Immature natural killer cell (primary cell): ENCODE measurements around the gene GGA2. TPM values are rescaled to one million over a fixed set of nuclear protein-coding genes. Genes with fewer than 3 reads are reported as not detected.
"Not testable (repeated sequence)": the region's sequence is repeated elsewhere in the genome, so short reads cannot be mapped to it uniquely, and the experiment has no call there.

ENCODE experiments used
- DNase-seq, 3 donors: peaks; one replicate each; pipeline ENCODE4 v3.0.0; 2022; ENCODE audit warnings: mixed read lengths in 1 of 3
- H3K27ac Mint-ChIP-seq, 6 donors: one replicate each; pipeline ENCODE4 v1.8.0; 2020; ENCODE audit warnings: mixed read lengths in 6 of 6, mild to moderate bottlenecking in 5 of 6, inconsistent platforms in 4 of 6, moderate library complexity in 3 of 6
- H3K27me3 Mint-ChIP-seq, 3 donors: one replicate each; pipeline ENCODE4 v1.8.0; 2020 to 2021; ENCODE audit warnings: low read depth in 3 of 3, mild to moderate bottlenecking in 3 of 3, mixed read lengths in 3 of 3, moderate library complexity in 3 of 3, inconsistent platforms in 1 of 3
- H3K36me3 Mint-ChIP-seq, 3 donors: one replicate each; pipeline ENCODE4 v1.8.0; 2020; ENCODE audit warnings: mixed read lengths in 3 of 3, inconsistent platforms in 2 of 3, mild to moderate bottlenecking in 2 of 3
- H3K4me1 Mint-ChIP-seq, 2 donors: one replicate each; pipeline ENCODE4 v1.8.0; 2020; ENCODE audit warnings: inconsistent platforms in 2 of 2, mild to moderate bottlenecking in 2 of 2, mixed read lengths in 2 of 2, moderate library complexity in 1 of 2
- H3K4me3 Mint-ChIP-seq, 5 donors: one replicate each; pipeline ENCODE4 v1.8.0; 2020; ENCODE audit warnings: mild to moderate bottlenecking in 5 of 5, mixed read lengths in 5 of 5, inconsistent platforms in 3 of 5, moderate library complexity in 3 of 5
- H3K9me3 Mint-ChIP-seq, 6 donors: one replicate each; pipeline ENCODE4 v1.8.0; 2020; ENCODE audit warnings: mild to moderate bottlenecking in 6 of 6, mixed read lengths in 6 of 6, inconsistent platforms in 4 of 6, moderate library complexity in 3 of 6
- polyA plus RNA-seq, 3 donors: library from polyadenylated mRNA; unstranded; fragments of 300-500 nt; fragmentation: Illumina TruSeq; gene quantifications; one replicate each; pipeline ENCODE4 v1.2.3, GENCODE V29; 2021

GGA2 gene, protein sequence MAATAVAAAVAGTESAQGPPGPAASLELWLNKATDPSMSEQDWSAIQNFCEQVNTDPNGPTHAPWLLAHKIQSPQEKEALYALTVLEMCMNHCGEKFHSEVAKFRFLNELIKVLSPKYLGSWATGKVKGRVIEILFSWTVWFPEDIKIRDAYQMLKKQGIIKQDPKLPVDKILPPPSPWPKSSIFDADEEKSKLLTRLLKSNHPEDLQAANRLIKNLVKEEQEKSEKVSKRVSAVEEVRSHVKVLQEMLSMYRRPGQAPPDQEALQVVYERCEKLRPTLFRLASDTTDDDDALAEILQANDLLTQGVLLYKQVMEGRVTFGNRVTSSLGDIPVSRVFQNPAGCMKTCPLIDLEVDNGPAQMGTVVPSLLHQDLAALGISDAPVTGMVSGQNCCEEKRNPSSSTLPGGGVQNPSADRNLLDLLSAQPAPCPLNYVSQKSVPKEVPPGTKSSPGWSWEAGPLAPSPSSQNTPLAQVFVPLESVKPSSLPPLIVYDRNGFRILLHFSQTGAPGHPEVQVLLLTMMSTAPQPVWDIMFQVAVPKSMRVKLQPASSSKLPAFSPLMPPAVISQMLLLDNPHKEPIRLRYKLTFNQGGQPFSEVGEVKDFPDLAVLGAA
- 10 to 100 TPM; 34.1 to 40.0 (median 36.1) TPM for polyA plus RNA-seq

DNA sequence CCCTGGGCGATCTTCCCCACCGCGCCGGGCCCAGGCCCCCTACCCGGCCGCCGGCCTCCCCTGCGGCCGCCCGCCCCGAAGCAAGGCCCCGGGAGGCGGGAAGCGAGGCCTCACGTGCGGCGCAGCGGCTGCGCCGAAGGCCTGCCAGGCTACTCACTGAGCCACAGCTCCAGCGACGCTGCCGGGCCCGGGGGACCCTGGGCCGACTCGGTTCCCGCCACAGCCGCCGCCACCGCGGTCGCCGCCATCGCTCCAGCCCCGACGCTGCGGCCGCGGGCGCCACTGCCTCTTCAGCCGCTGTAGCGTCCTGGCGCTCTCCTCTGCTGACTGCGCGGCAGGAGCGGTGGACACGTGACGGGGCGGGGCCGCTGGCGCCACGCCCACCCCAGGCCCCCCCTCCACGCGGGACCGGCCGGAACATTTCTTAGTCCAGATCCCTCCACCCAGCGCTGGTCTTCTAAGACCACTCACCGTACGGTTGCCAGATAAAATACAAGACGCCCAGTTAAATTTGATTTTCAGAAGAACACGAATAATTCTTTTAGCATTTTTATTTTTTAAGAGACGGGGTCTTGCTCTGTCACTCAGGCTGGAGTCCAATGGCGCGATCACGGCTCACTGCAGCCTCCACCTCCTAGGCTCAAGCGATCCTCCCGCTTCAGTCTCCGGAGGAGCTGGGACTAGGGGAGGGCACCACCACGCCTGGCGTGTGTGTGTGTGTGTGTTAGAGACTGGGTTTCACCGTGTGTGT is at the start of gene GGA2:
Gene GGA2, minus strand, starts transcription at position 331 of the 751 bp plus-strand sequence. Its CDS starts 83 bp downstream, at position 248.
- peak within 1 kb of the TSS; percentile 69 to 90 (median 82) for H3K27ac Mint-ChIP-seq
- peaks cover 3 to 14% (median 9%) of the 10 kb centered on the region in 3 donors for H3K27me3 Mint-ChIP-seq
- no peaks in the 10 kb centered on the region for H3K36me3 Mint-ChIP-seq
- peaks cover 43 to 51% of the 10 kb centered on the region in 2 donors for H3K4me1 Mint-ChIP-seq
- DNase-seq = peak; percentile 76 to 80 (median 78)
- peak within 1 kb of the TSS; percentile 86 to 94 (median 90) for H3K4me3 Mint-ChIP-seq
- no peaks in the 10 kb centered on the region for H3K9me3 Mint-ChIP-seq

DNA sequence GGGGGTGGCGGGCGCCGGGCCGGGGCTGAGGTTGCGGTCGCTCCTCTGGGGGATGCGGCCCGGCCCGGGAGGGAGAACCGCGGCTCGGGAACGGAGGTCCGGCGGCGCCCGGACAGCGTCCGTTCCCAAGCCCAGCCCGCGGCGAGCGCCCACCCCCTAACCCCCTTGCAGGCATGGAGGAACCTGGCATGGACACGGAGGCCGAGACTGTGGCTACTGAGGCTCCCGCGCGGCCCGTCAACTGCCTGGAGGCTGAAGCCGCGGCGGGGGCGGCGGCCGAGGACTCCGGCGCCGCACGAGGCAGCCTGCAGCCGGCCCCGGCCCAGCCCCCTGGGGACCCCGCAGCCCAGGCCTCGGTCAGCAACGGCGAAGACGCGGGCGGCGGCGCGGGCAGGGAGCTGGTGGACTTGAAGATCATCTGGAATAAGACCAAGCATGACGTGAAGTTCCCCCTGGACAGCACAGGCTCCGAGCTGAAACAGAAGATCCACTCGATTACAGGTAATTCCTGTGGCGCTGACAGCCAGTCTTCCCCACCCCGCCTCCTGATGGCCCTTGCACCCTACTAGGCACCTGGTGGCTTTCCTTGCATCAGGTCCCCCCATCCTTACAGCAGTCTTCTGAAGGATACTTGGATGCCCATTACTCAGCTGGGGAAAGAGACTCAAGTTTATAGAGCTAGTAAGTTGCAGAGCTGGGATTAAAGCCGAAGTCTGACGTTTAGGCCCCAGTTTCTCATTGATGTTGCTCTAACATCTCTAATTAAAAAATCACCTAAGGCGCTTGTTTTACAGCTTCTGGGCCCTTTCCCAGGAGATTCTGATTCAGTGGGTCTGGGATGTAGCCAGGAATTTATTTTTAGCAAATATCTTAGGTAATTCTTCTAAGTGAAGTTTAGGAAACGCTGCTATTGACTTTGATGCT is 47.7 kb upstream of the GGA2 start:
- H3K9me3 Mint-ChIP-seq = no peaks in the 10 kb centered on the region
- H3K36me3 Mint-ChIP-seq = peaks cover 0 to 3% (median 0%) of the 10 kb centered on the region in 3 donors
- DNase-seq = peak in 1 of 3 donors; percentile 3
- peaks cover 4 to 13% (median 6%) of the 10 kb centered on the region in 3 donors for H3K27me3 Mint-ChIP-seq
- H3K4me3 Mint-ChIP-seq = peak overlapping the region; percentile 90 to 92 (median 92)
- H3K4me1 Mint-ChIP-seq = peaks cover 28 to 38% of the 10 kb centered on the region in 2 donors
- H3K27ac Mint-ChIP-seq = peak overlapping the region; percentile 87 to 96 (median 92)

DNA sequence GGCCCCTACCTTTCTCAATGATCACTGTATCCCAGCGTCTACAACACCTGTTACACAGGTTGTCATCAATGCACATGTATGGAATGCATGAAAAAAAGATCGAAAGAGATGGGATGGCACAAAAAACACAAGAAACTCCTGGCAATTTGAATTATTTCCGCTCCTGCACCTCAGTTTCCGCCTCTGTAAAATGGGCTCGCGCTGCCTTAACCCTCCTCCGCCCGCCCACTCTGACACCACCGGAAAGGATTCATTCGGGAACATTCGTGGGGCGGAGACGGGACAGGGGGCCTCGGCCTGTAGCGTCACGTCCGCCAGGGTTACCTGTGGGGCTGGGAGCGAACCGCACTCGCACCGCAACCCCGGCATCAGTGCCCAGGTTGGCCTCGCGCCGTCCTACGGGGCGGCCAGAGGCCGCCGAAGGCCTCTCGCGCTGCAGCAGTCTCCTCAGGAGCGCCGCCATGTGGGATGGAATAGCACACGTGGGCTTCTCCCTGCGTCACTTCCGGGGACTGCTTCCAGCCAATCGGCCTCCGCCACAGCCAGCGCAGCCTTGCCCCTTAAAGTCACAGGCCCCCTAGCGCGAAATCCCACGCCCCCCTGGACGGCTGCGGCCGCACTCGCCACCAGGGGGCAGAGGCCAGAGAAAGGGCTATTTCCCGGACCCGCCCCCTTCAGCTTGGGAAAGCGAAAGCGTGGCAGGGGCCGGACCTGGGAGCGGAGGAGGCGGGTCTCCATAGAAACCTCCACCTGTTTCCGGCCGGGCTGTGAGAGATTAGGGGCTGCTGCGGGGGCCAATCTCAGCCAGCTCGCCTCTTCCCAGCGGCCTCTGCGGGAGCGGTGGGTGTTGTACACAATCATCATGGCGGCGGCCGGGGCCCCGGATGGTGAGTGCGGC is 46.8 kb upstream of the GGA2 start, which contains the start of the genes EARS2 and UBFD1:
Gene EARS2, minus strand, starts transcription at position 470 of the 898 bp plus-strand sequence. Its CDS starts 7 bp downstream, at position 463.
Gene UBFD1, plus strand, starts transcription at position 847 of the 898 bp plus-strand sequence. Its CDS starts 16 bp downstream, at position 863.
- H3K27me3 Mint-ChIP-seq = peaks cover 2 to 13% (median 6%) of the 10 kb centered on the region in 3 donors
- H3K4me1 Mint-ChIP-seq = peaks cover 28 to 38% of the 10 kb centered on the region in 2 donors
- peaks cover 0 to under 1% (median under 1%) of the 10 kb centered on the region in 3 donors for H3K36me3 Mint-ChIP-seq
- peak within 1 kb of the TSS; percentile 90 to 92 (median 92) for H3K4me3 Mint-ChIP-seq
- H3K27ac Mint-ChIP-seq = peak within 1 kb of the TSS; percentile 87 to 96 (median 92)
- no peaks in the 10 kb centered on the region for H3K9me3 Mint-ChIP-seq
- DNase-seq = peak; percentile 97 to 99 (median 98)

DNA sequence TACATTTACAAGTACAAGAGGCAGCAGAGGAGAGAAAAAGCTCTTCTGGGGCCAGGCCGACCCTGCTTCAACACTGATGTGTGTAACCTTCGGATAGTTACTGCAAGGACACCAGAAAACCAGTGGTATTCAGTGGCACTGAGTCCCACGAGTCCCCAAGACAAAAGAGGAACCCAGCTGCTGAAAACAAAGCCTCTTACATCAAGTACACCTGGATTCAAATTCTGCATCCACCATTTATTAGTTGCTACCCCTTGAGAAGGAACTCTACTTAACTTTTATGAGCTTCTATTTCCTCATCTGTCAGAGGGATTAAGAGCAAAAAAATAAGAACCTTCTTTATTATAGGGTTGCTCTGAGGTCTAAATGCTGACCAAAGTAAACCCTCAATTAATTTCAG is 44.2 kb upstream of the GGA2 start:
- Mint-ChIP-seq H3K4me1 (peaks cover 23 to 26% of the 10 kb centered on the region in 2 donors), H3K27ac (peak overlapping the region in 1 of 6 donors; percentile 35), H3K4me3 (no peak overlapping the region), H3K36me3 (peaks cover 4 to 12% (median 12%) of the 10 kb centered on the region in 3 donors), H3K9me3 (no peaks in the 10 kb centered on the region), H3K27me3 (peaks cover 2 to 13% (median 6%) of the 10 kb centered on the region in 3 donors)
- DNase-seq = no peak

DNA sequence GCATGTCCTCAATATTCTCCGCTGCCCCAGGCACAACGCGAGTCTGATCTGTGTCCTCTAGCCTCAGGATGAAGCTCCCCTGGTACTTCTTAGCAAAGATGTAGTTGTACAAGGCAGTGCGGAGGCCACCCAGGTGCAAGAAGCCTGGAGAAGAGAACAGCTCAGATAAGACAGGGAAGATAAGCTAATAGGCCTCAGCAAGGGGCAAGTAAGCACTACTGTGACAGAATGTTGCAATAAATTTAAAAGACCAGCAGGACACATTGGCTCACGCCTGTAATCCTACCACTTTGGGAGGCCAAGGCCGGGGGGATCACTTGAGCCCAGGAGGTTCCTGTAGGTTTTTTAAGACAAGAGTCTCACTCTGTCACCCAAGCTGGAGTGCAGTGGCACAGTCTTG is 41.9 kb upstream of the GGA2 start:
- Mint-ChIP-seq H3K4me1 (peaks cover 11% of the 10 kb centered on the region in 2 donors), H3K36me3 (peaks cover 6 to 22% (median 16%) of the 10 kb centered on the region in 3 donors), H3K27ac (no peak overlapping the region), H3K27me3 (peaks cover 0 to 5% (median 2%) of the 10 kb centered on the region in 3 donors), H3K4me3 (no peak overlapping the region), H3K9me3 (no peaks in the 10 kb centered on the region)
- no peak for DNase-seq

DNA sequence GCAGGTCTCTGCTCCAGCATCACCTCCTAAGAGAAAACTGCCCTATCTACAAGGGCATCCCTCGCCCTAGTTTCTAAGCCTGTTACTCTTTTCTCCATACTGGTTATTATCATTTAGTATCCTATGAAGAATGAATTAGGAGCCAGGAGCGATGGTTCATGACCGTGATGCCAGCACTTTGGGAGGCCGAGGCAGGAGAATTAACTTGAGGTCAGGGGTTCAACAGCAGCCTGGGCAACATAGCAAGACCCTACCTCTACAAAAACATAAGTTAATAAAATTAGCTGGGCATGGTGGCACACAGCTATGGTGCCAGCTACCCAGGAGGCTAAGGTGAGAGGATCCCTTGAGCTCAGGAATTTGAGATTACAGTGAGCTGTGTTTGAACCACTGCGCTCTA is 39.6 kb upstream of the GGA2 start:
- Mint-ChIP-seq H3K4me1 (no peaks in the 10 kb centered on the region), H3K4me3 (no peak overlapping the region), H3K36me3 (peaks cover 9 to 26% (median 19%) of the 10 kb centered on the region in 3 donors)

DNA sequence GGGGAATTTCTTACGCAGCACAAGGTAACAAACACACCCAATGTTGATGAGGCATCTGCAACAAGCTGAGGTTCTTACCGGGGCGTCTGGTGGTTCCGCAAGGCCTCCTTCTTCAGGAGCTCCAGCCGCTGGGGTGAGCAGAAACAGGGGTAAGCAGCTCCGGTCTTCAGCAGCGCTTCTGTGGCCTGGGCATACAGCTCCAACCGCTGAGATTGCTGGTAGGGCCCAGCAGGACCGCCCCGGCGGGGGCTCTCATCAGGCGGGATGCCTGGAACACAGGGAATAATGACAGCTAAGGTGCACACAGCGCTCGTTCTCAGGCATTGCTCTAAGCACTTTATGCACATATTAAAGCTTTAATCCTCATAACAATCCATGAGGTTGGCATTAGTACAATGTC is 34.1 kb upstream of the GGA2 start:
- Mint-ChIP-seq H3K4me3 (no peak overlapping the region), H3K27ac (no peak overlapping the region), H3K4me1 (no peaks in the 10 kb centered on the region), H3K27me3 (no peaks in the 10 kb centered on the region), H3K9me3 (no peaks in the 10 kb centered on the region), H3K36me3 (peaks cover 9 to 20% (median 11%) of the 10 kb centered on the region in 3 donors)
- DNase-seq = no peak

More for the DNA sequence above, 39.6 kb upstream of the GGA2 start:
- no peaks in the 10 kb centered on the region for H3K9me3 Mint-ChIP-seq
- H3K27ac Mint-ChIP-seq = no peak overlapping the region
- no peaks in the 10 kb centered on the region for H3K27me3 Mint-ChIP-seq
- DNase-seq = no peak

DNA sequence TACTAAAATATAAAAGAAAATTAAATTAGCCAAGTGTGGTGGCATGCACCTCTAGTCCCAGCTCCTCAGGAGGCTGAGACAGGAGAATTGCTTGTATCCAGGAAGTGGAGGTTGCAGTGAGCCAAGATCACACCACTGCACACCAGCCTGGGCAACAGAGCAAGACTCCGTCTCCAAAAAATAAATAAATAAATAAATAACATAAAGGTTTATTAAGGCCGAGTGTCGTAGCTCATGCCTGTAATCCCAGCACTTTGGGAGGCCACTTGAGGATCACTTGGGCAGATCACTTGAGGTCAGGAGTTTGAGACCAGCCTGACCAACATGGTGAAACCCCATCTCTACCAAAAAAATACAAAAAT is 30.5 kb upstream of the GGA2 start:
- not testable (repeated sequence) for H3K9me3 Mint-ChIP-seq, H3K27ac Mint-ChIP-seq, H3K27me3 Mint-ChIP-seq, H3K4me3 Mint-ChIP-seq, H3K4me1 Mint-ChIP-seq, DNase-seq
- peaks cover 4 to 12% (median 4%) of the 10 kb centered on the region in 3 donors for H3K36me3 Mint-ChIP-seq

DNA sequence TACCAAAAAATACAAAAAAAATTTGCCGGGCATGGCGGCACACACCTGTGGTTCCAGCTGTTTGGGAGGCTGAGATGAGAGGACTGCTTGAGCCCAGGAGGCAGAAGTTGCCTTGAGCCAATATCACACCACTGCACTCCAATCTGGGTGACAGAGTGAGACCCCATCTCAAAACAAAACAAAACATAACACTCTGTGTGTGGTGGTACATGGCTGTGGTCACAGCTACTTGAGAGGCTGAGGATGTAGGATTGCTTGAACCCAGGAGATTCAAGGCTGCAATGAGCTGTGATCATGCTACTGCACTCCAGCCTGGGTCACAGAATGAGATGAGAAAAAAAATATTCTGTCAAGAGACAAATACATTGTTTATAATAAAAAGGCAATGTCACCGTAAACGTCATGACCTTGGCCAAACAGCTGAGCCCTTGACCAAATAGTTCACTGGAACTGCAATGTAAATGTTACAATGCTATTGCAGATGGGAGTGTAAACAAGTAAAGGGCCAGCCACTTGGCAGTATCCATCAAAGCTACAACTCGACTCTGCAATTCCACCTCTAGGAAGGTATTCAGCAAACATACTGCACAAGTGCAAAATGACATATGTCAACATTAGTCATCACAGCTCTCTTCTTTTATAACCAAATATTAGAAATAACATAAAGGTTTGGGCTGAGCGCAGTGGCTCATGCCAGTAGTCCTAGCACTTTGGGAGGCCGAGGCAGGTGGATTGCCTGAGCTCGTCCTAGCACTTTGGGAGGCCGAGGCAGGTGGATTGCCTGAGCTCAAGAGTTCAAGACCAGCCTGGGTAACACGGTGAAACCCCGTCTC is 29.9 kb upstream of the GGA2 start:
- no peak overlapping the region for H3K4me3 Mint-ChIP-seq
- H3K9me3 Mint-ChIP-seq = no peaks in the 10 kb centered on the region
- H3K27ac Mint-ChIP-seq = no peak overlapping the region
- no peaks in the 10 kb centered on the region for H3K4me1 Mint-ChIP-seq
- DNase-seq = no peak
- peaks cover 4 to 12% (median 4%) of the 10 kb centered on the region in 3 donors for H3K36me3 Mint-ChIP-seq
- no peaks in the 10 kb centered on the region for H3K27me3 Mint-ChIP-seq

DNA sequence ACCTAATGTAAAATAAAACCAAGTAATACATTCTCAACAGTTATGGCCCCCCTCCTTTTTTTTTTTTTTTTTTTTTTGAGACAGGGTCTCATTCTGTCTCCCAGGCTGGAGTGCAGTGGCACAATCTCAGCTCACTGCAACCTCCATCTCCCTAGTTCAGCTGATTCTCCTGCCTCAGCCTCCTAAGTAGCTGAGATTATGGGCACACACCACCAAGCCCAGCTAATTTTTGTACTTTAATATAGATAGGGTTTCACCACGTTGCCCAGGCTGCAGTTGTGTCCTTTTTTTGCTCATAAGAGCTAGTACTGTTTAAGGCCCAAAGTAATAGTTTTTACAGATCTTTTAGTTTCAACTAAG is 28.6 kb upstream of the GGA2 start:
- H3K36me3 Mint-ChIP-seq = peaks cover 4 to 14% (median 9%) of the 10 kb centered on the region in 3 donors

DNA sequence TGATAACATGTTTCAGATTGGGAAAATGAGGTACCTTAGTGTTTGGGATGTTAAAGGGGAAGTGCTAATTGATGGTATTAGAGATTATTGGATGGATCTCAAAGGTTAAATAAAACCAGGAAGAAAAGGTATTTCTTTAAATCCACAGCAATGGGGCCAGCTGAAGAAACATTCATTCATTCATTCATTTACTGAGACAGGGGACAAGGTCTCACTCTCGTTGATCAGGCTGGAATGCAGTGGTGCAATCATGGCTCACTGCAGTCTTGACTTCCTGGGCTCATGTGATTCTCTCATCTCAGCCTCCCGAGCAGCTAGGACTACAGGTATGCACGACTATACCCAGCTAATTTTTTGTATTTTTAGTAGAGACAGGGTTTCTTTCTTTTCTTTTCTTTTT is 27.1 kb upstream of the GGA2 start:
- Mint-ChIP-seq H3K27ac (no peak overlapping the region), H3K27me3 (no peaks in the 10 kb centered on the region), H3K9me3 (no peaks in the 10 kb centered on the region), H3K36me3 (peaks cover 4 to 14% (median 9%) of the 10 kb centered on the region in 3 donors), H3K4me3 (no peak overlapping the region), H3K4me1 (no peaks in the 10 kb centered on the region)
- DNase-seq = no peak

More for the DNA sequence above, 28.6 kb upstream of the GGA2 start:
- no peak overlapping the region for H3K27ac Mint-ChIP-seq
- no peak for DNase-seq
- H3K4me1 Mint-ChIP-seq = no peaks in the 10 kb centered on the region
- no peak overlapping the region for H3K4me3 Mint-ChIP-seq
- H3K9me3 Mint-ChIP-seq = no peaks in the 10 kb centered on the region
- H3K27me3 Mint-ChIP-seq = no peaks in the 10 kb centered on the region
